ENCODE data around the gene TSEN2. TPM values are rescaled to one million over a fixed set of nuclear protein-coding genes. Genes with fewer than 3 reads are reported as not detected.

The TSEN2 gene
- total RNA-seq, 3 donors from 2014 or later (not counting 1 experiment from before 2014, with no cell fraction given): 4.1 to 11.4 (median 5.7) TPM

DNA sequence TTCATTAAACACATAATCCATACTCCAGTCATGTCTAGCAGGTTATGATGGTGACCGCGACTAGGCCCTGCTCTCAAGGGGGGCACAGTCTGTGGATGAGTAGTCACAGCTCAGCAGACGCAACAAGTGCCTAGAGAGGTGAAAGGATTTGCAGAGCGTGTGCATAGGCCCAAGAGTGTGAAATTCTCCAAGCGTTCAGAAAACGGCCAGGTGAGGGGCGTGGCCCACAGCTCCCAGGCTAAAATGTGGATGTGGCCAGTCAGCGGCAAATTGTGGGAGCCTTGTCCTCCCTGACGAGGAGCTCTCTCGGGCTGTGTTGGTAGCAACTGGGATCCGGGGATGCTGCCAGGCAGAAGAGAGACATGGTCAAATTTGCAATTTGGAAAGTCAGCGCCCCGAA lies 46.4 kb upstream of the TSEN2 start:
- Histone ChIP-seq H3K27ac (ENCODE audit: low read length) (no peak overlapping the region), H3K36me3 (ENCODE audit: control insufficient read depth, insufficient read depth, low read length) (no peaks in the 10 kb centered on the region), H3K4me3 (ENCODE audit: low read length) (no peak overlapping the region), H3K27me3 (ENCODE audit: control insufficient read depth, insufficient read depth, low read length) (no peaks in the 10 kb centered on the region), H3K4me1 (ENCODE audit: control insufficient read depth, insufficient read depth, low read length) (no peaks in the 10 kb centered on the region), H3K9me3 (ENCODE audit: control insufficient read depth, insufficient read depth, low read length) (no peaks in the 10 kb centered on the region)
- TF ChIP-seq CTCF (IDR thresholded peaks at IDR 0.05): no peak
- intact Hi-C loops (cut with micrococcal nuclease): no loop called here
- Mint-ChIP-seq H3K9me3 (no peaks in the 10 kb centered on the region), H3K27me3 (ENCODE audit: low read depth in 2 of 2) (peaks cover 3 to 10% of the 10 kb centered on the region in 2 donors), H3K36me3 (no peaks in the 10 kb centered on the region), H3K4me1 (no peaks in the 10 kb centered on the region), H3K27ac (no peak overlapping the region), H3K4me3 (no peak overlapping the region)
- ATAC-seq: no peak
- WGBS (ENCODE audit: insufficient coverage): 94% methylated on average over 13 of the region's 13 CpGs
- no peak for DNase-seq

GRCh38 chr3:12438318-12438717 lies 46.0 kb upstream of the TSEN2 start:
- no peak overlapping the region for H3K4me3 Mint-ChIP-seq
- ATAC-seq (no peak), DNase-seq (no peak)
- H3K4me3 ChIP-seq (ENCODE audit: low read length): no peak overlapping the region
- 80% methylated on average over 4 of the region's 4 CpGs for WGBS (ENCODE audit: insufficient coverage)
- no peak overlapping the region for H3K27ac Mint-ChIP-seq
- H3K27ac ChIP-seq (ENCODE audit: low read length): no peak overlapping the region
- H3K9me3 Mint-ChIP-seq: no peaks in the 10 kb centered on the region
- no peak for TF ChIP-seq CTCF (IDR thresholded peaks at IDR 0.05)
- no peaks in the 10 kb centered on the region for H3K36me3 ChIP-seq (ENCODE audit: control insufficient read depth, insufficient read depth, low read length)
- no peaks in the 10 kb centered on the region for H3K9me3 ChIP-seq (ENCODE audit: control insufficient read depth, insufficient read depth, low read length)
- H3K27me3 Mint-ChIP-seq (ENCODE audit: low read depth in 2 of 2): peaks cover 3 to 10% of the 10 kb centered on the region in 2 donors
- intact Hi-C loops (cut with micrococcal nuclease): no loop called here
- H3K4me1 ChIP-seq (ENCODE audit: control insufficient read depth, insufficient read depth, low read length): no peaks in the 10 kb centered on the region
- no peaks in the 10 kb centered on the region for H3K36me3 Mint-ChIP-seq
- H3K27me3 ChIP-seq (ENCODE audit: control insufficient read depth, insufficient read depth, low read length): no peaks in the 10 kb centered on the region
- H3K4me1 Mint-ChIP-seq: no peaks in the 10 kb centered on the region

DNA sequence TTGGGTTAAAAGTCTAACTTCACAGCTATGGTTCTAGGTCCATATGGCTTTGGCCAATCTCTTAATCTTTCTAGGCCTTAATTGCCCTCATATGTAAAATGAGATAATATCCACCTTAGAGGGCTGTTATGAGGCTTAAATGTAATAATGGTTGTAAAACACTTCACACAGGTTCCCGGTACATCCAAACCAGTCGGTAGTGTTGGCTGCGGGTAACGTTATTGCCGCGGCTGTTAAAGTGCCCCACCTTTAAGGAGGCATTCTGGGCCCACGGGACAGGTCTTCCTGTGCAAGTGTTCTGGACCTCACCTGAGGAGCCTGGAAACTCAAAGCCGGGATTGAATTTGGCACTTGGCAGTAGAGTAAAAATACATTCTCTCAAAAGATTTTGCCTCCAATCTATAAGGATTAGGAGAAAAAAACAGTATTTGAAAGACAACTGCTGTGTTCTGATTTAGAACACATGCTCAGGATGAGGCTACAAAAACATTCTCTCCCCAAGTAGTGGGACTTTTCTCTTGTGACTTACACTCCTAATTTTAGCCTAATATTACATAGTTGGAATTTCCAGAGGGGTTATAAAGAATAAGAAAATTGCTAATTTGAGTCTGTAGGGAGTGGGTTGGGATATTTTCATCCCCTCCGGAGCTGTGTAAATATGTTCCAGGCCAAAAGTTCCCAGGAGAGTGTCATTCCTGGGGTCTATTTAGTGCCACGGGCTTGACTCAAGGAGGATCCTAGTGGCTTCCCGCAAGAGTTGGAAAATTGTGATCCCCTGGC lies 44.9 kb upstream of the TSEN2 start:
- no peaks in the 10 kb centered on the region for H3K27me3 ChIP-seq (ENCODE audit: control insufficient read depth, insufficient read depth, low read length)
- ATAC-seq (no peak), DNase-seq (no peak)
- Mint-ChIP-seq H3K4me1 (no peaks in the 10 kb centered on the region), H3K27me3 (ENCODE audit: low read depth in 2 of 2) (peaks cover 6 to 10% of the 10 kb centered on the region in 2 donors), H3K4me3 (no peak overlapping the region), H3K27ac (no peak overlapping the region), H3K9me3 (no peaks in the 10 kb centered on the region), H3K36me3 (no peaks in the 10 kb centered on the region)
- no peak for TF ChIP-seq CTCF (IDR thresholded peaks at IDR 0.05)
- H3K27ac ChIP-seq (ENCODE audit: low read length): no peak overlapping the region
- no peak overlapping the region for H3K4me3 ChIP-seq (ENCODE audit: low read length)
- WGBS (ENCODE audit: insufficient coverage): 94% methylated on average over 10 of the region's 11 CpGs
- intact Hi-C loops (cut with micrococcal nuclease): no loop called here
- H3K4me1 ChIP-seq (ENCODE audit: control insufficient read depth, insufficient read depth, low read length): no peaks in the 10 kb centered on the region
- H3K36me3 ChIP-seq (ENCODE audit: control insufficient read depth, insufficient read depth, low read length): no peaks in the 10 kb centered on the region
- H3K9me3 ChIP-seq (ENCODE audit: control insufficient read depth, insufficient read depth, low read length): no peaks in the 10 kb centered on the region

Measured in natural killer cell (primary cell).